ENCODE data around the gene APOL2.
A peak's percentile ranks its signal among the peaks of the same experiment; 100 is the strongest.
"Not testable (repeated sequence)": the region's sequence is repeated elsewhere in the genome, so short reads cannot be mapped to it uniquely, and the experiment has no call there.

The APOL2 gene

GRCh38 chr22:36262307-36262706 lies 23.0 kb upstream of the APOL2 start:
- not testable (repeated sequence) for DNase-seq

- not testable (repeated sequence) for DNase-seq
Measured at GRCh38 chr22:36261675-36262074, 22.3 kb upstream of the APOL2 start.

GRCh38 chr22:36259615-36260300 lies 20.4 kb upstream of the APOL2 start:
- no peak for DNase-seq

GRCh38 chr22:36258701-36259614 lies 19.6 kb upstream of the APOL2 start:
- no peak for DNase-seq

- no peak for DNase-seq
Measured at GRCh38 chr22:36257948-36258670, 18.8 kb upstream of the APOL2 start.

GRCh38 chr22:36257308-36257707 lies 18.0 kb upstream of the APOL2 start:
- DNase-seq = no peak

GRCh38 chr22:36256478-36256877 lies 17.2 kb upstream of the APOL2 start:
- no peak for DNase-seq

GRCh38 chr22:36255572-36255971 lies 16.2 kb upstream of the APOL2 start:
- DNase-seq = not testable (repeated sequence)

- DNase-seq = no peak
Measured at GRCh38 chr22:36253523-36254490, 14.5 kb upstream of the APOL2 start.

- peak; percentile 19 to 75 for DNase-seq
Measured at GRCh38 chr22:36252754-36253522, 13.6 kb upstream of the APOL2 start, which contains the start of gene APOL1. Gene APOL1 (plus strand): TSS chr22:36253133. CDS start chr22:36254956, 1,823 bp downstream.

- not testable (repeated sequence) for DNase-seq
Measured at GRCh38 chr22:36251979-36252608, 12.8 kb upstream of the APOL2 start.

- DNase-seq = not testable (repeated sequence)
Measured at GRCh38 chr22:36250292-36250960, 11.1 kb upstream of the APOL2 start.

- no peak for DNase-seq
Measured at GRCh38 chr22:36249160-36249559, 9.8 kb upstream of the APOL2 start.

- DNase-seq = no peak
Measured at GRCh38 chr22:36247955-36248354, 8.6 kb upstream of the APOL2 start.

GRCh38 chr22:36246718-36247117 lies 7.4 kb upstream of the APOL2 start:
- DNase-seq = no peak

- no peak for DNase-seq
Measured at GRCh38 chr22:36245805-36246356, 6.6 kb upstream of the APOL2 start.

- DNase-seq = no peak
Measured at GRCh38 chr22:36244522-36245391, 5.4 kb upstream of the APOL2 start.

- DNase-seq = no peak
Measured at GRCh38 chr22:36243986-36244385, 4.7 kb upstream of the APOL2 start.

- no peak for DNase-seq
Measured at GRCh38 chr22:36239150-36239400, 252 bp downstream of the APOL2 start.
